Heart right ventricle (tissue), 16 donors: Measurements from ENCODE around the gene TRANK1. TPM values are rescaled to one million over a fixed set of nuclear protein-coding genes. Genes with fewer than 3 reads are reported as not detected.

Experiments
- ATAC-seq, 8 donors: fragments of 200-7000 bp; cut with Tn5 transposase; one replicate each; pipeline ENCODE4 v1.9.1; 2020; ENCODE audit warnings: mild to moderate bottlenecking in 8 of 8, moderate library complexity in 8 of 8, moderate number of reproducible peaks in 1 of 8
- DNase-seq, 2 donors: peaks; one replicate each; pipeline ENCODE4 v3.0.0-alpha.2; 2020
- H3K27ac ChIP-seq, 10 donors: fragments of 200-600 bp; sonication (generic) in 2 of 10; one replicate each; pipeline versions ENCODE4 v1.5.0 to v1.8.0; 2020 to 2022; ENCODE audit warnings: mild to moderate bottlenecking in 3 of 10
- H3K27me3 ChIP-seq, 7 donors: fragments of 200-600 bp; one replicate each; pipeline ENCODE4 v1.8.0; 2021 to 2022; ENCODE audit warnings: mild to moderate bottlenecking in 2 of 7
- H3K36me3 ChIP-seq, 9 donors: fragments of 200-600 bp; sonication (generic) in 1 of 9; one replicate each; pipeline versions ENCODE4 v1.5.0 to v1.8.0; 2020 to 2022; ENCODE audit warnings: mild to moderate bottlenecking in 2 of 9
- H3K4me1 ChIP-seq, 9 donors: fragments of 200-600 bp; sonication (generic) in 1 of 9; one replicate each; pipeline versions ENCODE4 v1.5.0 to v1.8.0; 2020 to 2022; ENCODE audit warnings: mild to moderate bottlenecking in 4 of 9
- H3K4me3 ChIP-seq, 10 donors: fragments of 200-600 bp; sonication (generic) in 2 of 10; one replicate each; pipeline versions ENCODE4 v1.5.0 to v1.8.0; 2020 to 2022; ENCODE audit warnings: mild to moderate bottlenecking in 7 of 10, moderate library complexity in 2 of 10
- H3K9me3 ChIP-seq, 11 donors: fragments of 200-600 bp in 10 of 11; sonication (generic) in 2 of 11; one replicate each; pipeline versions ENCODE4 v1.5.0 to v1.8.0; 2013 to 2022; ENCODE audit warnings: mild to moderate bottlenecking in 2 of 11, control low read depth in 1 of 11, moderate library complexity in 1 of 11
- CTCF ChIP-seq, 9 donors: fragments of 200-600 bp; sonication (generic) in 2 of 9; IDR thresholded peaks; one replicate each; pipeline versions ENCODE4 v1.5.0 to v1.8.0; 2021 to 2022; ENCODE audit warnings: antibody characterized with exemption in 9 of 9, mild to moderate bottlenecking in 5 of 9, moderate library complexity in 1 of 9
- WGBS, 2 donors: extraction: QIAGEN DNeasy Blood & Tissue Kit; methylation state at CpG; one replicate each; pipeline ENCODE4 v1.1.7; 2013; ENCODE audit warnings: inconsistent platforms in 1 of 2; 5-methylcytosine and 5-hydroxymethylcytosine counted together
- intact Hi-C, 10 donors: fragments of 100-400 bp; cut with DNase I; formaldehyde crosslinking; loops; one replicate each; pipeline versions ENCODE4 v1.11.1 to v1.14.2; 2022
- polyA plus RNA-seq, 2 donors: library from polyadenylated mRNA; stranded (reverse); fragments of 200-250 nt; gene quantifications; one replicate each; pipeline ENCODE4 v1.2.3, GENCODE V29; 2013
- total RNA-seq, 10 donors: library from RNA; stranded (reverse); fragmentation: NEBNext Ultra II Directional in 3 of 10; extraction: Animal tissue kit (Norgen Biotek cat#: 25700) in 3 of 10; gene quantifications; one replicate each; pipeline versions ENCODE4 v1.2.1 to v1.2.4, GENCODE V29; 2021 to 2023
- donor health status: Arrhythmogenic right ventricular cardiomyopathy.
- donor health status: ischemic (EF 13 %, LVEDD 7.1; RV severe dilation, severe dysfunction).
- donor health status: healthy with polysubstance abuse.
- donor health status: DM: no; HTN: yes; CAD: no.
- donor health status: DM: no; HTN: no; CAD: no.
- donor health status: ischemic (EF 25% LVEDD 6.9; RV normal size, moderate dysfunction).
- donor health status: ischemic (EF 25% LVEDD 5.7; RV mildly dilated, moderate dysfunction).
- donor health status: healthy.
- donor health status: DM: yes; HTN: yes; CAD: no.
- donor health status: Ischemic cardiomyopathy.
- donor health status: ischemic (EF 35%, LVEDD 5.7; RV mildly dilated, moderate dysfunction).
- donor health status: nonischemic (EF 11% LVEDD 7.7; RV severe dilation, severe dysfunction).
- donor health status: DM: yes; HTN: yes; CAD: no.
- donor health status: PGD.
- donor health status: ischemic (EF 29% LVEDD 5.4; RV normal size, mild dysfunction).
- donor health status: nonischemic (EF 23%, LVEDD 6.1; RV moderate dilation, normal function).

TRANK1 gene
- total and polyA plus RNA-seq, 12 donors = 1.3 to 20.8 (median 4.9) TPM

- Histone ChIP-seq H3K27ac (no peak overlapping the region), H3K4me3 (no peak overlapping the region), H3K36me3 (peaks cover 0 to 42% (median 0%) of the 10 kb centered on the region in 9 donors), H3K4me1 (peaks cover 0 to 10% (median 0%) of the 10 kb centered on the region in 9 donors), H3K9me3 (no peaks in the 10 kb centered on the region), H3K27me3 (no peaks in the 10 kb centered on the region)
- intact Hi-C loops = loop anchor here in 1 of 10 donors (5.0 kb wide), 1 partner anchor 139 kb away; no protein-coding TSS in a partner anchor
- no peak for TF ChIP-seq CTCF (IDR thresholded peaks at IDR 0.05)
- no peak for DNase-seq
- ATAC-seq = no peak
- WGBS, 2 donors = 92 to 97% methylated on average over 2 of the region's 2 CpGs
Observed at GRCh38 chr3:36871379-36872126, 73.3 kb downstream of the TRANK1 start.

GRCh38 chr3:36868614-36869436 is 76.0 kb downstream of the TRANK1 start:
- DNase-seq (peak in 1 of 2 donors; percentile 48), ATAC-seq (peak in 7 of 8 donors; percentile 64 to 85 (median 79))
- Histone ChIP-seq H3K4me3 (no peak overlapping the region), H3K4me1 (peaks cover 0 to 13% (median 0%) of the 10 kb centered on the region in 9 donors), H3K27ac (no peak overlapping the region), H3K9me3 (no peaks in the 10 kb centered on the region), H3K27me3 (no peaks in the 10 kb centered on the region), H3K36me3 (peaks cover 0 to 44% (median 0%) of the 10 kb centered on the region in 9 donors)
- peak; percentile 62 to 88 (median 80) for TF ChIP-seq CTCF (IDR thresholded peaks at IDR 0.05)
- WGBS, 2 donors = 15 to 33% methylated on average over 2 of the region's 2 CpGs
- intact Hi-C loops = loop anchor here in 9 of 10 donors (1.0 to 5.0 kb wide), 4 partner anchors 137 to 140 kb away; no protein-coding TSS in a partner anchor

- intact Hi-C loops = loop anchor here in 8 of 10 donors (2.0 to 5.0 kb wide), 3 partner anchors 136 to 139 kb away; no protein-coding TSS in a partner anchor
- no peak overlapping the region for H3K27ac ChIP-seq
- H3K9me3 ChIP-seq = no peaks in the 10 kb centered on the region
- no peak overlapping the region for H3K4me3 ChIP-seq
- no peaks in the 10 kb centered on the region for H3K27me3 ChIP-seq
- TF ChIP-seq CTCF (IDR thresholded peaks at IDR 0.05) = no peak
- H3K4me1 ChIP-seq = peaks cover 0 to 13% (median 0%) of the 10 kb centered on the region in 9 donors
- 90 to 92% methylated on average over 7 of the region's 7 CpGs for WGBS, 2 donors
- DNase-seq (no peak), ATAC-seq (no peak)
- peaks cover 0 to 42% (median 3%) of the 10 kb centered on the region in 9 donors for H3K36me3 ChIP-seq
Observed at GRCh38 chr3:36867810-36868209, 77.0 kb downstream of the TRANK1 start.

GRCh38 chr3:36866368-36866767 is 78.5 kb downstream of the TRANK1 start:
- Histone ChIP-seq H3K27ac (no peak overlapping the region), H3K27me3 (no peaks in the 10 kb centered on the region), H3K9me3 (no peaks in the 10 kb centered on the region), H3K4me1 (peaks cover 0 to 13% (median 0%) of the 10 kb centered on the region in 9 donors), H3K36me3 (peaks cover 0 to 45% (median 3%) of the 10 kb centered on the region in 9 donors), H3K4me3 (no peak overlapping the region)
- WGBS, 2 donors = 72 to 73% methylated on average over 2 of the region's 2 CpGs
- ATAC-seq = no peak
- intact Hi-C loops = loop anchor here in 1 of 10 donors (5.0 kb wide), 1 partner anchor 134 kb away; no protein-coding TSS in a partner anchor
- TF ChIP-seq CTCF (IDR thresholded peaks at IDR 0.05) = no peak
- DNase-seq = no peak
